Liver (tissue), 9 donors: Measurements from ENCODE around the gene CTNNBL1. TPM values are rescaled to one million over a fixed set of nuclear protein-coding genes. Genes with fewer than 3 reads are reported as not detected.

Experiments
- DNase-seq: peaks from one replicate; pipeline ENCODE4 v3.0.0-alpha.2; 2017; ENCODE audit warnings: low spot score
- H3K27ac ChIP-seq, 2 donors: one replicate each; pipeline ENCODE4 v1.7.0; 2013; ENCODE audit warnings: inconsistent platforms in 2 of 2, low read length in 2 of 2, control low read depth in 1 of 2, low read depth in 1 of 2, mild to moderate bottlenecking in 1 of 2
- H3K27me3 ChIP-seq, 4 donors: one replicate each; pipeline versions ENCODE4 v1.6.1 to v1.7.0; 2013; ENCODE audit warnings: low read length in 3 of 4, inconsistent platforms in 1 of 4, mild to moderate bottlenecking in 1 of 4, moderate library complexity in 1 of 4; ENCODE audit not compliant: control insufficient read depth in 4 of 4, insufficient read depth in 4 of 4
- H3K36me3 ChIP-seq, 4 donors: one replicate each; pipeline versions ENCODE4 v1.6.1 to v1.7.0; 2013; ENCODE audit warnings: low read length in 3 of 4, mild to moderate bottlenecking in 3 of 4, low read depth in 1 of 4, moderate library complexity in 1 of 4; ENCODE audit not compliant: control insufficient read depth in 4 of 4, insufficient read depth in 3 of 4
- H3K4me1 ChIP-seq, 4 donors: one replicate each; pipeline versions ENCODE4 v1.6.1 to v1.7.0; 2013; ENCODE audit warnings: low read length in 3 of 4, mild to moderate bottlenecking in 3 of 4, moderate library complexity in 1 of 4; ENCODE audit not compliant: control insufficient read depth in 4 of 4, insufficient read depth in 4 of 4
- H3K4me3 ChIP-seq, 3 donors: one replicate each; pipeline versions ENCODE4 v1.6.1 to v1.7.0; 2013; ENCODE audit warnings: low read length in 3 of 3, control low read depth in 1 of 3, low read depth in 1 of 3, mild to moderate bottlenecking in 1 of 3
- H3K9ac ChIP-seq, 2 donors: one replicate each; pipeline ENCODE4 v1.7.0; 2013; ENCODE audit warnings: low read length in 2 of 2, mild to moderate bottlenecking in 2 of 2, moderate library complexity in 2 of 2, control low read depth in 1 of 2, low read depth in 1 of 2
- H3K9me3 ChIP-seq, 4 donors: one replicate each; pipeline versions ENCODE4 v1.6.1 to v1.7.0; 2013; ENCODE audit warnings: low read length in 3 of 4; ENCODE audit not compliant: control insufficient read depth in 4 of 4
- EGR1 ChIP-seq, 2 donors: IDR thresholded peaks; 2 replicates each; pipeline ENCODE4 v1.6.1; 2016 to 2018; ENCODE audit warnings: antibody characterized with exemption in 2 of 2, low read depth in 2 of 2
- FOXA1 ChIP-seq: IDR thresholded peaks from 2 replicates; pipeline ENCODE4 v1.6.1; 2016; ENCODE audit warnings: antibody characterized with exemption
- FOXA2 ChIP-seq: IDR thresholded peaks from 2 replicates; pipeline ENCODE4 v1.6.1; 2016; ENCODE audit warnings: antibody characterized with exemption
- GABPA ChIP-seq, 2 donors: IDR thresholded peaks in 1 of 2; conservative IDR thresholded peaks in 1 of 2; 2 replicates each; pipeline ENCODE4 v1.6.1; 2016; ENCODE audit warnings: antibody characterized with exemption in 2 of 2, mild to moderate bottlenecking in 1 of 2, moderate library complexity in 1 of 2
- HNF4A ChIP-seq, 2 donors: conservative IDR thresholded peaks; 2 replicates each; pipeline ENCODE4 v1.6.1; 2016; ENCODE audit warnings: antibody characterized with exemption in 2 of 2, mild to moderate bottlenecking in 2 of 2
- HNF4G ChIP-seq: IDR thresholded peaks from 2 replicates; pipeline ENCODE4 v1.6.1; 2016; ENCODE audit warnings: antibody characterized with exemption
- JUND ChIP-seq, 2 donors: IDR thresholded peaks; 2 replicates each; pipeline ENCODE4 v1.6.1; 2016; ENCODE audit warnings: antibody characterized with exemption in 2 of 2
- NR2F2 ChIP-seq: IDR thresholded peaks from 2 replicates; pipeline ENCODE4 v1.6.1; 2016; ENCODE audit warnings: antibody characterized with exemption
- RAD21 ChIP-seq, 2 donors: IDR thresholded peaks; 2 replicates each; pipeline ENCODE4 v1.6.1; 2016; ENCODE audit warnings: antibody characterized with exemption in 2 of 2, mild to moderate bottlenecking in 2 of 2
- RXRA ChIP-seq, 2 donors: IDR thresholded peaks; 2 replicates each; pipeline ENCODE4 v1.6.1; 2017 to 2018; ENCODE audit warnings: antibody characterized with exemption in 2 of 2, mild to moderate bottlenecking in 1 of 2
- SP1 ChIP-seq: IDR thresholded peaks from 2 replicates; pipeline ENCODE4 v1.6.1; 2018; ENCODE audit warnings: antibody characterized with exemption, mild to moderate bottlenecking
- TAF1 ChIP-seq: conservative IDR thresholded peaks from 2 replicates; pipeline ENCODE4 v1.6.1; 2016; ENCODE audit warnings: antibody characterized with exemption, mild to moderate bottlenecking
- YY1 ChIP-seq: IDR thresholded peaks from 2 replicates; pipeline ENCODE4 v1.6.1; 2016; ENCODE audit warnings: antibody characterized with exemption, mild to moderate bottlenecking
- WGBS: extraction: QIAGEN DNeasy Blood & Tissue Kit; methylation state at CpG from one replicate; pipeline ENCODE4 v1.1.7; 2013; 5-methylcytosine and 5-hydroxymethylcytosine counted together
- polyA plus RNA-seq, 2 donors: library from polyadenylated mRNA; stranded (reverse) in 1 of 2; unstranded in 1 of 2; fragments of 200-250 nt in 1 of 2; fragments of >200 nt in 1 of 2; fragmentation: Nextera tagmentation in 1 of 2; extraction: Ambion mirVana in 1 of 2; gene quantifications; one replicate each; pipeline versions ENCODE4 v1.2.1 to v1.2.3, GENCODE V29; 2013 to 2015
- total RNA-seq, 2 donors: library from RNA; depleted of rRNA; stranded (reverse); fragments of >200 nt; gene quantifications; one replicate each; pipeline ENCODE4 v1.2.3, GENCODE V29; 2014
- TF ChIP-seq, protein P1 (sequence below): fragments of 150-350 bp; IDR thresholded peaks from 2 replicates; pipeline ENCODE4 v1.5.1; 2017; ENCODE audit warnings: improper control_type of control experiment, low read depth, low read length; ENCODE audit not compliant: missing input control
- TF ChIP-seq, protein P2 (sequence below): IDR thresholded peaks from 2 replicates; pipeline ENCODE4 v1.6.1; 2016; ENCODE audit warnings: antibody characterized with exemption
- TF ChIP-seq, protein P3 (sequence below): IDR thresholded peaks from 2 replicates; pipeline ENCODE4 v1.6.1; 2016; ENCODE audit warnings: antibody characterized with exemption, mild to moderate bottlenecking
- TF ChIP-seq, protein P4 (sequence below): IDR thresholded peaks from 2 replicates; pipeline ENCODE4 v1.6.1; 2016; ENCODE audit warnings: antibody characterized with exemption
- donor health status: healthy.
- donor health status: healthy.
- donor health status: healthy.
- donor health status: healthy.
- donor health status: healthy.

The CTNNBL1 gene
- total and polyA plus RNA-seq, 4 donors = 18.3 to 25.4 (median 20.3) TPM

DNA sequence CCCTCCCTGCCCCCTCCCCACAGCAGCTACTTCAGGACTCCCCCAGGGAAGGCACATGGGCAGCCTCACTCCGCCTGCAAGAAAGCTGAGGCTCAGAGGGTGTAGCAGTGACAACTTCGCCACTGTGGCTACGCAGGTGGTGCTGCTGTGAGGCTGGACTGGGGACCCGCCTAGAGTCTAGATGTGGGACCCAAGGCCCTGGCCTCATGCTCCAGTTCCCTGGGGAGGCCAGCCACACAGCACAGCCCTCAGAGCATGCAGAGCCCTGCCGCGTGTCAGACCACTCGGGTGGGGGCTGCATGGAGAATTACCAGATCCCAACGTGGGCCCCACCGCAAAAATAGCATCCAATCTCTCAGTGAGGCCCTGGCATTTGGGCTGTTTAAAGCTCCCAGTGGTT is 178.3 kb downstream of the CTNNBL1 start:
- H3K4me1 ChIP-seq = peaks cover 0 to 8% (median 2%) of the 10 kb centered on the region in 4 donors
- H3K36me3 ChIP-seq = peaks cover 8 to 49% (median 19%) of the 10 kb centered on the region in 4 donors
- H3K9ac ChIP-seq = no peak overlapping the region
- H3K9me3 ChIP-seq = no peaks in the 10 kb centered on the region
- no peak overlapping the region for H3K27ac ChIP-seq
- no peak for TF ChIP-seq GABPA (IDR thresholded peaks at IDR 0.05 in 1 of 2, conservative IDR thresholded peaks at IDR 0.05 in 1 of 2)
- TF ChIP-seq RXRA (IDR thresholded peaks at IDR 0.05) = no peak
- no peak for TF ChIP-seq RAD21 (IDR thresholded peaks at IDR 0.05)
- TF ChIP-seq, protein P1, sequence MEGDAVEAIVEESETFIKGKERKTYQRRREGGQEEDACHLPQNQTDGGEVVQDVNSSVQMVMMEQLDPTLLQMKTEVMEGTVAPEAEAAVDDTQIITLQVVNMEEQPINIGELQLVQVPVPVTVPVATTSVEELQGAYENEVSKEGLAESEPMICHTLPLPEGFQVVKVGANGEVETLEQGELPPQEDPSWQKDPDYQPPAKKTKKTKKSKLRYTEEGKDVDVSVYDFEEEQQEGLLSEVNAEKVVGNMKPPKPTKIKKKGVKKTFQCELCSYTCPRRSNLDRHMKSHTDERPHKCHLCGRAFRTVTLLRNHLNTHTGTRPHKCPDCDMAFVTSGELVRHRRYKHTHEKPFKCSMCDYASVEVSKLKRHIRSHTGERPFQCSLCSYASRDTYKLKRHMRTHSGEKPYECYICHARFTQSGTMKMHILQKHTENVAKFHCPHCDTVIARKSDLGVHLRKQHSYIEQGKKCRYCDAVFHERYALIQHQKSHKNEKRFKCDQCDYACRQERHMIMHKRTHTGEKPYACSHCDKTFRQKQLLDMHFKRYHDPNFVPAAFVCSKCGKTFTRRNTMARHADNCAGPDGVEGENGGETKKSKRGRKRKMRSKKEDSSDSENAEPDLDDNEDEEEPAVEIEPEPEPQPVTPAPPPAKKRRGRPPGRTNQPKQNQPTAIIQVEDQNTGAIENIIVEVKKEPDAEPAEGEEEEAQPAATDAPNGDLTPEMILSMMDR = no peak
- TF ChIP-seq TAF1 = no peak
- no peak for TF ChIP-seq FOXA1
- TF ChIP-seq HNF4G = no peak
- TF ChIP-seq, protein P2, sequence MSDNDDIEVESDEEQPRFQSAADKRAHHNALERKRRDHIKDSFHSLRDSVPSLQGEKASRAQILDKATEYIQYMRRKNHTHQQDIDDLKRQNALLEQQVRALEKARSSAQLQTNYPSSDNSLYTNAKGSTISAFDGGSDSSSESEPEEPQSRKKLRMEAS = no peak
- TF ChIP-seq EGR1 (IDR thresholded peaks at IDR 0.05; ENCODE audit: low read depth in 2 of 2) = no peak
- no peak for TF ChIP-seq NR2F2
- TF ChIP-seq YY1 = no peak
- TF ChIP-seq JUND (IDR thresholded peaks at IDR 0.05) = no peak
- TF ChIP-seq HNF4A (conservative IDR thresholded peaks at IDR 0.05) = no peak
- no peak for TF ChIP-seq SP1
- no peak for DNase-seq
- WGBS = 95% methylated on average over 9 of the region's 9 CpGs
- H3K27me3 ChIP-seq = no peaks in the 10 kb centered on the region
- H3K4me3 ChIP-seq = no peak overlapping the region

DNA sequence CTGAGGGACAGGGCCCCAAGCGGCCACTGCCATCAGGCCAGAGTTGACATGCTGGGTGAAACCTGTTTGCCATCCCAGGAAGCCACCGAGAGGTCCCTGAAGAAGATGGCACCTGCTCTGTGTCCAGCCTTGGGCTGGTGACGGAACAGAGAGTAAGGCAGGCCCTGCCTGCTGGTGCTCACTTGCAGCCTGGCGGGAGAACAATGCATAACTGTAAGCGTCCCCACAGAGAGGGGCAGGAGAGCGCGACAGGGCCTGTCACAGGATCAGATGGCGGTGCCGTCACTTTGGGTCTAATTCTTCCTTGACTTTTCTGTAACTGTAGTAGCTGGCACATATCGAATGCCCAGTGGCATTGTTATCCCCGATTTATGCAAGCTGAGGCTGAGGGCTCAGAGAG is 180.1 kb downstream of the CTNNBL1 start:
- no peak for DNase-seq
- Histone ChIP-seq H3K9me3 (no peaks in the 10 kb centered on the region), H3K9ac (no peak overlapping the region), H3K4me3 (no peak overlapping the region), H3K36me3 (peaks cover 7 to 43% (median 18%) of the 10 kb centered on the region in 4 donors), H3K4me1 (no peaks in the 10 kb centered on the region), H3K27ac (no peak overlapping the region), H3K27me3 (no peaks in the 10 kb centered on the region)
- no peak for TF ChIP-seq RAD21 (IDR thresholded peaks at IDR 0.05)
- TF ChIP-seq, protein P3, sequence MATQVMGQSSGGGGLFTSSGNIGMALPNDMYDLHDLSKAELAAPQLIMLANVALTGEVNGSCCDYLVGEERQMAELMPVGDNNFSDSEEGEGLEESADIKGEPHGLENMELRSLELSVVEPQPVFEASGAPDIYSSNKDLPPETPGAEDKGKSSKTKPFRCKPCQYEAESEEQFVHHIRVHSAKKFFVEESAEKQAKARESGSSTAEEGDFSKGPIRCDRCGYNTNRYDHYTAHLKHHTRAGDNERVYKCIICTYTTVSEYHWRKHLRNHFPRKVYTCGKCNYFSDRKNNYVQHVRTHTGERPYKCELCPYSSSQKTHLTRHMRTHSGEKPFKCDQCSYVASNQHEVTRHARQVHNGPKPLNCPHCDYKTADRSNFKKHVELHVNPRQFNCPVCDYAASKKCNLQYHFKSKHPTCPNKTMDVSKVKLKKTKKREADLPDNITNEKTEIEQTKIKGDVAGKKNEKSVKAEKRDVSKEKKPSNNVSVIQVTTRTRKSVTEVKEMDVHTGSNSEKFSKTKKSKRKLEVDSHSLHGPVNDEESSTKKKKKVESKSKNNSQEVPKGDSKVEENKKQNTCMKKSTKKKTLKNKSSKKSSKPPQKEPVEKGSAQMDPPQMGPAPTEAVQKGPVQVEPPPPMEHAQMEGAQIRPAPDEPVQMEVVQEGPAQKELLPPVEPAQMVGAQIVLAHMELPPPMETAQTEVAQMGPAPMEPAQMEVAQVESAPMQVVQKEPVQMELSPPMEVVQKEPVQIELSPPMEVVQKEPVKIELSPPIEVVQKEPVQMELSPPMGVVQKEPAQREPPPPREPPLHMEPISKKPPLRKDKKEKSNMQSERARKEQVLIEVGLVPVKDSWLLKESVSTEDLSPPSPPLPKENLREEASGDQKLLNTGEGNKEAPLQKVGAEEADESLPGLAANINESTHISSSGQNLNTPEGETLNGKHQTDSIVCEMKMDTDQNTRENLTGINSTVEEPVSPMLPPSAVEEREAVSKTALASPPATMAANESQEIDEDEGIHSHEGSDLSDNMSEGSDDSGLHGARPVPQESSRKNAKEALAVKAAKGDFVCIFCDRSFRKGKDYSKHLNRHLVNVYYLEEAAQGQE = no peak
- TF ChIP-seq FOXA2 = no peak
- no peak for TF ChIP-seq TAF1
- TF ChIP-seq, protein P4, sequence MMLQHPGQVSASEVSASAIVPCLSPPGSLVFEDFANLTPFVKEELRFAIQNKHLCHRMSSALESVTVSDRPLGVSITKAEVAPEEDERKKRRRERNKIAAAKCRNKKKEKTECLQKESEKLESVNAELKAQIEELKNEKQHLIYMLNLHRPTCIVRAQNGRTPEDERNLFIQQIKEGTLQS = no peak
- 96% methylated on average over 11 of the region's 11 CpGs for WGBS
